Activated CD8-positive, alpha-beta T cell treated with anti-CD3 and anti-CD28 coated beads for 36 hours (primary cell): ENCODE measurements around the gene ZSWIM1. TPM values are rescaled to one million over a fixed set of nuclear protein-coding genes. Genes with fewer than 3 reads are reported as not detected.

Experiments
- ATAC-seq: fragments of 200-7000 bp; cut with Tn5 transposase; one replicate; pipeline ENCODE4 v1.10.0; 2021; ENCODE audit warnings: mild to moderate bottlenecking, moderate library complexity
- CTCF ChIA-PET: fragments of 350-600 bp; sonication (Branson Sonifier 250); formaldehyde crosslinking; loops from one replicate; lab custom pipeline; 2021; ENCODE audit warnings: antibody characterized with exemption; lab: Charles Lee
- POLR2A ChIA-PET: fragments of 350-600 bp; sonication (Branson Sonifier 250); formaldehyde crosslinking; loops from one replicate; lab custom pipeline; 2021; ENCODE audit warnings: antibody characterized with exemption; lab: Charles Lee
- DNase-seq: peaks from one replicate; pipeline ENCODE4 v3.0.0-alpha.2; 2020
- H3K27ac Mint-ChIP-seq: one replicate; pipeline ENCODE4 v1.8.0; 2021; ENCODE audit warnings: mild to moderate bottlenecking, mixed read lengths
- H3K27me3 Mint-ChIP-seq: one replicate; pipeline ENCODE4 v1.8.0; 2021; ENCODE audit warnings: mixed read lengths
- H3K36me3 Mint-ChIP-seq: one replicate; pipeline ENCODE4 v1.8.0; 2021; ENCODE audit warnings: low read depth, mixed read lengths
- H3K4me1 Mint-ChIP-seq: one replicate; pipeline ENCODE4 v1.8.0; 2021; ENCODE audit warnings: low read depth, mixed read lengths
- H3K4me3 Mint-ChIP-seq: one replicate; pipeline ENCODE4 v1.8.0; 2021; ENCODE audit warnings: mild to moderate bottlenecking, moderate library complexity, mixed read lengths
- H3K9me3 Mint-ChIP-seq: one replicate; pipeline ENCODE4 v1.8.0; 2021; ENCODE audit warnings: mixed read lengths
- intact Hi-C: fragments of 100-400 bp; cut with micrococcal nuclease; formaldehyde crosslinking; loops from one replicate; pipeline ENCODE4 v1.10.0; 2022
- total RNA-seq, 2 experiments: library from RNA; stranded (reverse); gene quantifications; one replicate each; pipeline ENCODE4 v1.2.3, GENCODE V29; 2021
- TF ChIP-seq, protein P1 (sequence below): fragments of 200-600 bp; IDR thresholded peaks from one replicate; pipeline ENCODE4 v1.8.0; 2022; ENCODE audit warnings: antibody characterized with exemption, mild to moderate bottlenecking

The ZSWIM1 gene
- total RNA-seq, 2 experiments from 2014 or later = 8.2 to 9.1 TPM

- Mint-ChIP-seq H3K9me3 (no peaks in the 10 kb centered on the region), H3K27me3 (no peaks in the 10 kb centered on the region), H3K27ac (no peak overlapping the region), H3K4me1 (no peaks in the 10 kb centered on the region), H3K4me3 (no peak overlapping the region), H3K36me3 (peaks cover 4% of the 10 kb centered on the region)
- CTCF ChIA-PET = interaction anchor here (2.1 kb wide), 1 partner anchor 16 kb away, joined by 9 read pairs; no protein-coding TSS in a partner anchor
- intact Hi-C loops = no loop called here
- ATAC-seq = no peak
- DNase-seq = no peak
- TF ChIP-seq, protein P1, sequence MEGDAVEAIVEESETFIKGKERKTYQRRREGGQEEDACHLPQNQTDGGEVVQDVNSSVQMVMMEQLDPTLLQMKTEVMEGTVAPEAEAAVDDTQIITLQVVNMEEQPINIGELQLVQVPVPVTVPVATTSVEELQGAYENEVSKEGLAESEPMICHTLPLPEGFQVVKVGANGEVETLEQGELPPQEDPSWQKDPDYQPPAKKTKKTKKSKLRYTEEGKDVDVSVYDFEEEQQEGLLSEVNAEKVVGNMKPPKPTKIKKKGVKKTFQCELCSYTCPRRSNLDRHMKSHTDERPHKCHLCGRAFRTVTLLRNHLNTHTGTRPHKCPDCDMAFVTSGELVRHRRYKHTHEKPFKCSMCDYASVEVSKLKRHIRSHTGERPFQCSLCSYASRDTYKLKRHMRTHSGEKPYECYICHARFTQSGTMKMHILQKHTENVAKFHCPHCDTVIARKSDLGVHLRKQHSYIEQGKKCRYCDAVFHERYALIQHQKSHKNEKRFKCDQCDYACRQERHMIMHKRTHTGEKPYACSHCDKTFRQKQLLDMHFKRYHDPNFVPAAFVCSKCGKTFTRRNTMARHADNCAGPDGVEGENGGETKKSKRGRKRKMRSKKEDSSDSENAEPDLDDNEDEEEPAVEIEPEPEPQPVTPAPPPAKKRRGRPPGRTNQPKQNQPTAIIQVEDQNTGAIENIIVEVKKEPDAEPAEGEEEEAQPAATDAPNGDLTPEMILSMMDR = no peak
- POLR2A ChIA-PET = interaction anchor here (1.3 kb wide), 1 partner anchor 17 kb away, joined by 5 read pairs; no protein-coding TSS in a partner anchor
Measured at GRCh38 chr20:45840700-45841198, 40.3 kb upstream of the ZSWIM1 start.

DNA sequence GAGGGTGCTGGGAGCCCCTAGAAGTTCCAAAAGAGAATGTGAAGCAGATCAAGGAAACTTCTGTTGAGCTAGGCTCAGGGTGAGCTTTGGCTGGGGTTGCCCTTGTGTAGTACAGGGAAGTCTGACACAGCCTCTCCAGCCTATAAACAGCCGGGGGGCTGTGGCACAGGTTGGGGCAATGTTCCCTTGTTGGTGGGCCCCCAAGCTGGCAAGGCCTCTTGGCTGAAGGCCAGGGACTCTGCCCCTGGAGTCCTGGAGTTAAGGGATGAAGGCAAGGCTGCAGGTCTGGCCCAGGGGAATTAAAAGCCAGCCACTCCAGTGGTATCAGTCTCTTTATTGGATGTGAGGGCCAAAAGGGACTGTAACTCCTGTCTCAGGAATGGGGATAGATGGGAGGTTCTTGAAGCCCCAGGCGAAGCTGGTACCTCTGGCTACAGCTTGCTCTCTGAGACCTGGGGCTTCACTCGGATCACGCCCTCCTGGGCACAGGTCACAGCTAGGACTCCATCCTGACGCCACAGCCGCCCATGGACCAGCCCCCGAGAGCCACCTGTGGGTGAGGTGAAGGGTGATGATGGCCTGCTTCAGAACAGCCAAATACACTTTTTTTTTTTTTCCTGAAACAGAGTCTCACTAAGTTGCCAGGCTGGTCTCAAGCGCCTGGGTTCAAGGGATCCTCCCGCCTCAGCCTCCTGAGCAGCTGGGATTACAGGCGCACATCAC is 39.5 kb upstream of the ZSWIM1 start:
- TF ChIP-seq, protein P1 = no peak
- Mint-ChIP-seq H3K27me3 (no peaks in the 10 kb centered on the region), H3K4me3 (no peak overlapping the region), H3K27ac (no peak overlapping the region), H3K9me3 (no peaks in the 10 kb centered on the region), H3K4me1 (no peaks in the 10 kb centered on the region), H3K36me3 (peaks cover 8% of the 10 kb centered on the region)
- ChIA-PET POLR2A (interaction anchor here (0.6 to 1.3 kb wide), 4 partner anchors 16 to 28 kb away, joined by 3 to 5 read pairs (median 3); partner anchors contain the start of genes ACOT8 and ZSWIM3), CTCF (interaction anchor here (0.6 to 2.1 kb wide), 2 partner anchors 17 to 29 kb away, joined by 3 to 9 read pairs; no protein-coding TSS in a partner anchor)
- intact Hi-C loops = no loop called here
- ATAC-seq (no peak), DNase-seq (no peak)

DNA sequence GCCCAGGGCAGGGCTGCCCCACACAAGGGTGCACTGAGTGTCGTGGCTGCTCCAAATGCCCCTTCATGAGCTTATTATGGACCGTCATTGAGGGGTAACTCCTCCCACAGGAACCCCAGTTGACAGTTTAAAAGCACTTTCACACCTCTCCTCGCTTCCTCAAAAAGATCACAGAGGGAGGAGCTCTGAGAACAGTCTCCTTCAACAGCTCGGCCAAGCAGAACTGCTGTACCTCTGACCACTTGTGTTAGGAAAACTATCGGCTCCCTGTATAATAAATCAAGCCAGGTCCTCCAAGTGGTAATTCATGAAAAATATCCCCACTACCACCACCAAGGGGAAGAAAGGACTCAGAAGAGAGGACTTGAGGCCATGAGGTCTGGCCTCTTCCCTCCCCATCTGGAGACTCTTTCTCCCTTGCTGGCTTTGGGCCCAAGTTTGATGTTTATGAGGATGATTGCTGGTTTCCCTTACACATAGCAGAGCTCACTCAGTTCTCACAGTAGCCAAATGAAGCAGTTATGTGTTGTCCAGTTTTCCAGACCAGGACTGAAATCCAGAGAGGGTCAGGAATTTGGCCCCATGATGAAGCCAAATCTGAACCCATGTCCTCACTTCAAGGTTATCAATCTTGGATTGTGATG is 38.7 kb upstream of the ZSWIM1 start:
- ATAC-seq (no peak), DNase-seq (no peak)
- TF ChIP-seq, protein P1 = no peak
- Mint-ChIP-seq H3K4me3 (no peak overlapping the region), H3K36me3 (peaks cover 9% of the 10 kb centered on the region), H3K9me3 (no peaks in the 10 kb centered on the region), H3K27ac (no peak overlapping the region), H3K27me3 (no peaks in the 10 kb centered on the region), H3K4me1 (no peaks in the 10 kb centered on the region)
- ChIA-PET POLR2A (interaction anchor here (0.9 to 1.3 kb wide), 3 partner anchors 16 to 26 kb away, joined by 3 to 5 read pairs (median 3); partner anchors contain the start of genes ACOT8 and ZSWIM3), CTCF (interaction anchor here (2.1 kb wide), 1 partner anchor 18 kb away, joined by 9 read pairs; no protein-coding TSS in a partner anchor)
- intact Hi-C loops = no loop called here

DNA sequence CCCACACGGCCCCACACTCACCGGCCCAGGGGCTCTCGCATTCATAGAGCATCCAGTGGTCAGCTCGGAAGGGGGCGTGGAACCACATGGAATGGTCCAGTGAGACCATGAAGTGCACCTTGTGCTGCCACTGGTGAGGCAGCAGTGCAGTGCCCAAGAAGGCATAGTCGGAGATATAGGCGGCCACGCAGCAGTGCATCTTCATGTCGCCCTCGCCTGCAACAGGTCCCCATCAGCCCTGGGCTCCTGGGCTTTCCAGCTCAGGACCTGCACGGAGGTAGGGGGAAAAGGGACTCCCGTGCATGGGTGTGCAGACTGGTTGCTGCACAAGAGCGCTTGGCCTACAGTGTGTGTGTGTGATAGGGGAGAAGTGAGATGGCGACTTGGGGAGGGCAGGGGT is 37.5 kb upstream of the ZSWIM1 start:
- DNase-seq (no peak), ATAC-seq (no peak)
- intact Hi-C loops = no loop called here
- CTCF ChIA-PET = no interaction called here
- peaks cover 9% of the 10 kb centered on the region for H3K36me3 Mint-ChIP-seq
- H3K4me3 Mint-ChIP-seq = no peak overlapping the region
- POLR2A ChIA-PET = interaction anchor here (1.0 kb wide), 1 partner anchor 31 kb away, joined by 3 read pairs; the partner anchor contains the start of gene UBE2C
- no peaks in the 10 kb centered on the region for H3K27me3 Mint-ChIP-seq
- H3K9me3 Mint-ChIP-seq = no peaks in the 10 kb centered on the region
- no peaks in the 10 kb centered on the region for H3K4me1 Mint-ChIP-seq
- TF ChIP-seq, protein P1 = no peak
- no peak overlapping the region for H3K27ac Mint-ChIP-seq
